GM19238 (cell line): ENCODE data around the gene CHST11.

Experiments used
- DNase-seq: peaks from one replicate; pipeline ENCODE4 v3.0.0; 2011; ENCODE audit warnings: low spot score; ENCODE audit not compliant: insufficient read length

CHST11 gene

DNA sequence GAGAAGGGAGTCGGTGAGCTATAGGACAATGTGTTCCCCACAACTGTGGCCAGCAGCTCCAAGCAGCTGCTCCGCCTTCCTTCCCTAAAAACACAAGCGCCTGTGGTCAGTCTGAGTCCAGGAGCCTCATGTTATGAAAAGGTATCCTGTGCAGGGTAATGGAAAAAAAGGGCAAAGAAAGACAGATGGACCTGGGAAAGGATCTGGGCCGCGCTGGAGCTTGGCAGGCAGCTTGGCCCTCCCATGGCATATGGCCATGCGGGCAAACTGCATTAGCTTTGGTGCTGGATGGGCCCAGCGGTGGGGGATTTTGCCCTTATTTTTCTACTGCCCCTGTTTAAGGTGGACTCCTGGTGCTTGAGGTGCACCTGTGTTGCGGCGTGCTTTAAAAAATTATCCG is 23.7 kb upstream of the CHST11 start:
- no peak for DNase-seq

DNA sequence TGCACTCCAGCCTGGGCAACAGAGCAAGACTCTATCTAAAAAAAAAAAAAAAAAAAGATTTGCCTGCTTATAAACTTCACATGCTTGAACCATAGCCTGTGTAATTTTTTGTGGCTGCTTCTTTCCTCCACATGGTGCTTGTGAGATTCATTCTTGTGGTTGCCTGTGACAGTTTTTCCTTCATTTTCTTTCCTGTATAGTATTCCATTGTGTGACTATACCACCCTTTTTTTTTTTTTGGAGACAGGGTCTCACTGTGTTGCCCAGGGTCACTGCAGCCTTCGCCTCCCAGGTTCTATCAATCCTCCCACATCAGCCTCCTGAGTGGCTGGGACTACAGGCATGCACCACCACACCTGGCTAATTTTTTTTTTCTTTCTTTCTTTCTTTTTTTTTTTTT is 22.6 kb upstream of the CHST11 start:
- no peak for DNase-seq

DNA sequence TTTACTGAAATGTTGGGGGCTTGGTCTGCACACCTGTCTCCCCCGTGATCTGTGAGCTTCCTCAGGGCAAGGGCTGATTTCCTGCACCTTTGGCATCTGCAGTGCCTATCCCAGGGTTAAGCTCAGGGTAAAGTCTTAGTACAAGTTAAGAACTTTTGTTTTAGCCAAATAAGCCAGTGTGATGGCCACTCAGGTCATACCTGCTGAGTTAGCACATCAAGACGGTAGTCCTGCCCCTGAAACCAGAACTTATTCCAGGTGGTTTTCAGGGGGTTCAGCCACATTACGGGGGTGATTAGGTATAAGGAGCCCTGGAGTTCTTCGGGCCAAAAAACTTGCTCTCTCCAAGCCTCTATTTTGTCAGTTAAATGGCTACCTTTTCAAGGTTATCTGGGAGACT is 21.6 kb upstream of the CHST11 start:
- DNase-seq: no peak

GRCh38 chr12:104435765-104436164 is 21.0 kb upstream of the CHST11 start:
- no peak for DNase-seq

DNA sequence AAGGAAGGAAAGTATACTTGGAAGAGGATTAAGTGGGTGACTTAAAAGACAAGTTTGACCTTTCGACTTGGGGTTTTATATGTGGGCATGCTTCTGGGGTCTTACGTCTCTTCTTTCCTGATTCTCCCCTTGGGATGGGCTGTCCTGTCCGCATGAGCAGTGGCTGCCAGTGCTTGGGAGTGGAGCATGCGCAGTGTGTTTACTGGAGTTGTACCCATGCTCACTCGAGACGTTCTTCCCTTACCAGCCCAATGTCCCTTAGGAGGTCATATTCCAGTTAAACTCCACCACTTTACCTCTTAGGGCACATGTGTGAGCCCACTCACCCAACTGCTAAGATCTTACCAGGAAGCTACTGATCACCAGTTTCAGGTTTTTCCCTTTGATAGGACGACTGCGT is 20.0 kb upstream of the CHST11 start:
- no peak for DNase-seq

DNA sequence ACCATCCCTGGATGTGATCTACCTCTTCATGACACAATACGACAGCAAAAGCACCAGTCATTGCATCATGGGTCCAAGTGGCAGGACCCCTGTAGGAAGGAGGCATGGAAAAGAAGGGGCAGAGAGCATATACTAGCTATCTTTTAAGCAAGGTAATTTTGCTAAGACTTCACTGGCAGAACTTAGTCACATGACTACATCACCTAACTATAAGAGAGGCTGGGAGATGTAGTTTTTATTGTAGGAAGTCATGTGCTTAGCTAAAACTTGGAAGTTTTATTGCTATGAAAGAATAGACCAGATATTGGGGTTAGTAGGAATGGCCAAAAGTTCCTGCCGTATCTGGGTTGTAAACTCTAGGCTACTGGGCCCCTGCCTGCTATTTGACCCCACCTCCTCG is 18.6 kb upstream of the CHST11 start:
- DNase-seq: no peak

- no peak for DNase-seq
These were observed 17.6 kb upstream of the CHST11 start for GRCh38 chr12:104439137-104439536.

DNA sequence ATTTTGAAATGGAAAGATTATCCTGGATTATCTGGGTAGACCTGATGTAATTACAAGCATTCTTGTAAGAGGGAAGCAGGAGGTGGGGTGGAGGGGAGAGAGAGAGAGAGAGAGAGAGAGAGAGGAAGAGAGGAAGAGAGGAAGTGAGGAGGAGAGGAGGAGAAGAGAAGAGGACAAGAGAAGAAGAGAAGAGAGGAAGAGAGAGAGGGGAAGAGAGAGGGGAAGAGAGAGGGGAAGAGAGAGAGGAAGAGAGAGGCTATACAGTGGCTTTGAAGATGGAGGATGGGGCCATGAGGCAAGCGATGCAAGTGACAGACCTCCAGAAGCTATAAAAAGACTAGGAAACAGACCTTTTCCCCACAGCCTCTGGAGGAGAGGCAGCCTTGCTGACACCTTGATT is 13.7 kb upstream of the CHST11 start:
- DNase-seq: no peak

DNA sequence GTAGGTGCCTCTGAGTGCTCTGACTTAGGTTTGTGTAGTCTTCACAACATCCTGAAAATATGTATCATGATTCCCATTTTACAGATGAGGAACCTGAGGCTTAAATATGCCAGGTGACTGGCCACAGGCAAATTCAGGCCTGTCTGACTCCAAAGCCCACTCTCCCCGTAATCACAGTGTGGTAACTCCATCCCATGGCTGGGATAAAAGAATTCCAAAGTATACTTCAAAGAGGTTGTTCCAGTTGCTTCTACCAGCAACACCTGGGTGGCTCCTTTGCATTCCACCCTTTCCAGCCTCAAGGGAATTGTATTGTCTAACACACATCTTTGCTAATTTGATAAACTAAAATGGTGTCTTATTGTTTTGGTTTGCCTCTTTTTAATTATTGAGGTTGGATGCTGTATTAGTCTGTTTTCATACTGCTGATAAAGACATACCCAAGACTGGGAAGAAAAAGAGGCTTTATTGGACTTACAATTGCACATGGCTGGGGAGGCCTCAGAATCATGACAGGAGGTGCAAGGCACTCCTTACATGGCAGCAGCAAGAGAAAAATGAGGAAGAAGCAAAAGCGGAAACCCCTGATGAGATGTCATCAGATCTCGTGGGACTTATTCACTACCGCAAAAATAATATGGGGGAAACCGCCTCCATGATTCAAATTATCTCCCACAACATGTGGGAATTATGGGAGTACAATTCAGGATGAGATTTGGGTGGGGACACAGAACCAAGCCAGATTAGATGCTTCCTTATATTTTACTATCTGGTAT is 9.9 kb upstream of the CHST11 start:
- DNase-seq: no peak

DNA sequence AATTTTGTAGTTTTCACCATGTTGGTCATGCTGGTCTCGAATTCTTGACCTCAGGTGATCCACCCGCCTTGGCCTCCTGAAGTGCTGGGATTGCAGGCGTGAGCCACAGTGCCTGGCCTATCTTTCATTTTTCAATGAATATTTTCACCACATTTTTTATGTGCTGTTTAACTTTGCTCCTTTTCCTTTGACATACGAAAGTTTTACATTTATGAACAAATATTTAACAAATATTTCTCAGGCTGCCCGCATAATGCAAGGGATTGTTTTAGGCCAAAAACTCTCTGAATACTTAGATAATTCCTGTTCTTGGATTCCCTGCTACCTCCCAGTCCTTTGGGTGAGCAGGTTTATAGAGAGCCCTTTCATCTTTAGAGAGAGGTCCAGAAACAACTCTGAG is 8.7 kb upstream of the CHST11 start:
- DNase-seq: no peak

DNA sequence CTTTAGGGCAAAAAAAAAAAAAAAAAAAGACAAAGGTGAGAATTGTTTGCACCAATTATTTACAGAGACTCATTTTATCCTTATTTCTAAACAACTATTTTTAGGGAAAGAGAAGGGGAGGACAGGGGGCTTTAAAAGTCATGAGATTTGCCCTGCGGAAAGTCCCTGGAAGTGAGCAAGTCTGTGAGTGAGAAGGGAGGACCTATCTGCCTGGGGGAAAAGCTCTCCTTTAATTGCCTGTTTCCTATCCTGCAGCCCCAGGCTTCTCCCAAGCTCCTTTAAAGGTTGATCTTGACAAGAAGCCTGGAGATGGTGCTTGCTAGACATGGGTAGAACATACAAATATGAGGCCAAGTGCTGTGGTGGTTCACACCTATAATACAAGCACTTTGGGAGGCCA is 8.3 kb upstream of the CHST11 start:
- DNase-seq: no peak

GRCh38 chr12:104450700-104451099 is 6.0 kb upstream of the CHST11 start:
- DNase-seq: no peak

DNA sequence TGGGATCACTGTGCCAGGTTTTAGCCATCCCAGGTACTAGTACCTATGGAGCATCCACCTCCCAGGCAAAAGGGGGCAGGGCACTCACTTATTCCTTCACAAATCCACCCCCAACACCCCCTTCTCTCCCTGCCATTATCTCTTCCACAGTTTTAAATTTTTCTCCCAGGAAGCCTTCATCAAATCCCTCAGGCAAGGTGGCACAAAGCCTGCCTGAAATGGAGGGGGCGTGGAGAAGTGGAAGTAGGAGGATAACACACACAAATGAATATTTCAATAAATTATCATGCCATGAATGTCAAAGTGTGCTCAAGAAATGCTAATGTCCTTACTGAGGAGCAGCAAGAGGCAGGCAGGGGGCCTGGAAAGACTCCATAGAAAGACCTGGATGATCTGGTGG is 4.7 kb upstream of the CHST11 start:
- no peak for DNase-seq

DNA sequence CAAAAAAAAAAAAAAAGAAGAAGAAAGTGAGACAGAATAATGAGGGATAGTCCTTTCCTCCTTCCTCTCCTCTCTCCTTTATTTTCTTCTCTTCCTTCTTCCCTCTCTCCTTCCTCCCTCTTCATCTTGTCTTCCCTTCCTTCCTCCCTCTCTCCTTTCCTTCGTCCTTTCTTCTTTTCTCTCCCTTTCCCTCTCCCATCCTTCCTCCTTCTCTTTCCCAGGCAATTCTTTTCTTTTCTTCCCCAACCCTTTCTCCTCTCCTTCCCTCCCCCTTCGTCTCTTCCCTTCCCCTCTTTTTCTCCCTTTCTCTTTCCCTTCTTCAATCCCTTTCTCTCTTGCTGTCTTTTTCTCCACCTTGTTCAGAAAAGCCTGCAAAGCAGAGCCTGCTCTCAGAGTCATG is 3.6 kb upstream of the CHST11 start:
- DNase-seq: no peak

GRCh38 chr12:104454997-104455396 is 1.8 kb upstream of the CHST11 start:
- DNase-seq: no peak

GRCh38 chr12:104455578-104456416 is 951 bp upstream of the CHST11 start:
- no peak for DNase-seq

GRCh38 chr12:104456950-104457745 is 400 bp downstream of the CHST11 start:
- DNase-seq: peak; percentile 46

DNA sequence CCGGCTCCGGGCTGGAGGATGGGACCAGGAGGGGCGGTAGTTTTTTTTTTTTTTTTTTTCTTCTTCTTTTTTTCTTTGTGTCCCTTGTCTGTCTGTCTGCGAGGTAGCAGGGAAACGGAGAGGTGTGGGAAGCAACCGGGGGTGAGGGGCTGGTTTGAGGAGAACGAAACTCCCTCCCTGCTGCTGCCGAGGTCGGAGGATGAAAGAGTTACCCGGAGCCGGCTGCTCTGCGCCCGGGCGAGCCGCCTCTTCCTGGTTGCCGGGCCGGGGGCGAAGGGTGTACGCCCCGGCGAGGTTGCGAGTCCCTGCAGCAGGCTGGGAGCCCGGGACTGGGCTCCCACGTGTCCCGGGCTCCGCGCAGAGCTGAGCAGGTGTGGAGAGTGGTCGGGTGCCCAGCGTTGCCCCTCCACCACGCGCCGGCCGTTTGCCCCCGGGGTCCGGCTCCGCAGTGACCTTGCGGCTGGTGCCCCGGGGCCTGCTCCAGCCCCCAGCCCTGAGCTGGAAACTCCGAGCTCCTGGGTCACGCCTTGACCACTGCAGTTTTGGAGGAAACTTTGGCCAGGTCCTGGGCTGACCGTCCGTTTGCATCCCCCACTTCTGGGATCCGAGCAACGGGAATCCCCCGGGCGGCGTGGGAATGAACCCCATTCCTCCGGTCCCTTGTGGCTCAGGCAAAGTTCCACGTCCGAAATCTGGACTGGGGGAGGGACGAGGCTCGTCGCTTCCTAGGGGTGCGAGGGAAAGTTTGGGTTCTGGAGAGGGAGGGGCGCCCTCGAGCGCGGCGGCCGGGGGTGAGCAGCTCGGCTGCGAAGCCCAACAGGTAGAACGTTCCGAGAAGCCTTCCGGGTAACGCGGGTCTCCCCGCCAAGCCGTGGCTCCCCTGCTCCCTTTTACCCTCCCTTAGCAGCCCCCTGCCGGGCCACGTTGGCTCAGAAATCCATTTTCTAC is 1.3 kb downstream of the CHST11 start:
- DNase-seq: peak; percentile 60

GRCh38 chr12:104458694-104459367 is 2.1 kb downstream of the CHST11 start:
- DNase-seq: peak; percentile 19

DNA sequence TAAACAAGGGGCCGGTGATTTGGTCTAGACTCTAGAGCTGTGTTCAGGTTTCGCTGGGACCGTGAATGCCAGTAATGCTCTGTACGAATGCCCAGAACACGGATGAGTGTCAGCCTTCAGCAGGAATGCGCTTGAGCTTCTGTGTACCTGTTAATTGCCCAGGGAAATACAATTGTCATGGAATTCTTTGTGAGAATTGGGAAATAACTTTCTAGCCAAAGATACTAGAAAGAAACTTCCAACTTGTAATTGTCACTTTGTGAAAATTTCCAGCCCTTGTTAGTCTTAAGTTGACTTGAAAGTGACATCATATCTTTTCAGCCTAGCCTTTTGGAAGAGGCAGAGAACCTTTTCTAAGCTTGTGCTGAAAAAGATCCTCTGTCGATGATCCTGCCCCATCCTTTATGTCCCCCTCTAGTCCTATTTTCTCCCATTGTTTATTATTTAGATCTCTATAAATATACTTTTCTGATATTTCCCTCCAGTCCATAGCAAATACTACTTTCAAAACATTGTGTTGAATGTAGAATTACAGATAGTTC is 2.7 kb downstream of the CHST11 start:
- no peak for DNase-seq
